Heart right ventricle (tissue), 16 donors: Measurements from ENCODE around the gene FBXO8. TPM values are rescaled to one million over a fixed set of nuclear protein-coding genes. Genes with fewer than 3 reads are reported as not detected.

Experiments used
- ATAC-seq, 8 donors: fragments of 200-7000 bp; cut with Tn5 transposase; one replicate each; pipeline ENCODE4 v1.9.1; 2020; ENCODE audit warnings: mild to moderate bottlenecking in 8 of 8, moderate library complexity in 8 of 8, moderate number of reproducible peaks in 1 of 8
- DNase-seq, 2 donors: peaks; one replicate each; pipeline ENCODE4 v3.0.0-alpha.2; 2020
- H3K27ac ChIP-seq, 10 donors: fragments of 200-600 bp; sonication (generic) in 2 of 10; one replicate each; pipeline versions ENCODE4 v1.5.0 to v1.8.0; 2020 to 2022; ENCODE audit warnings: mild to moderate bottlenecking in 3 of 10
- H3K27me3 ChIP-seq, 7 donors: fragments of 200-600 bp; one replicate each; pipeline ENCODE4 v1.8.0; 2021 to 2022; ENCODE audit warnings: mild to moderate bottlenecking in 2 of 7
- H3K36me3 ChIP-seq, 9 donors: fragments of 200-600 bp; sonication (generic) in 1 of 9; one replicate each; pipeline versions ENCODE4 v1.5.0 to v1.8.0; 2020 to 2022; ENCODE audit warnings: mild to moderate bottlenecking in 2 of 9
- H3K4me1 ChIP-seq, 9 donors: fragments of 200-600 bp; sonication (generic) in 1 of 9; one replicate each; pipeline versions ENCODE4 v1.5.0 to v1.8.0; 2020 to 2022; ENCODE audit warnings: mild to moderate bottlenecking in 4 of 9
- H3K4me3 ChIP-seq, 10 donors: fragments of 200-600 bp; sonication (generic) in 2 of 10; one replicate each; pipeline versions ENCODE4 v1.5.0 to v1.8.0; 2020 to 2022; ENCODE audit warnings: mild to moderate bottlenecking in 7 of 10, moderate library complexity in 2 of 10
- H3K9me3 ChIP-seq, 11 donors: fragments of 200-600 bp in 10 of 11; sonication (generic) in 2 of 11; one replicate each; pipeline versions ENCODE4 v1.5.0 to v1.8.0; 2013 to 2022; ENCODE audit warnings: mild to moderate bottlenecking in 2 of 11, control low read depth in 1 of 11, moderate library complexity in 1 of 11
- WGBS, 2 donors: extraction: QIAGEN DNeasy Blood & Tissue Kit; methylation state at CpG; one replicate each; pipeline ENCODE4 v1.1.7; 2013; ENCODE audit warnings: inconsistent platforms in 1 of 2; 5-methylcytosine and 5-hydroxymethylcytosine counted together
- intact Hi-C, 10 donors: fragments of 100-400 bp; cut with DNase I; formaldehyde crosslinking; loops; one replicate each; pipeline versions ENCODE4 v1.11.1 to v1.14.2; 2022
- polyA plus RNA-seq, 2 donors: library from polyadenylated mRNA; stranded (reverse); fragments of 200-250 nt; gene quantifications; one replicate each; pipeline ENCODE4 v1.2.3, GENCODE V29; 2013
- total RNA-seq, 10 donors: library from RNA; stranded (reverse); fragmentation: NEBNext Ultra II Directional in 3 of 10; extraction: Animal tissue kit (Norgen Biotek cat#: 25700) in 3 of 10; gene quantifications; one replicate each; pipeline versions ENCODE4 v1.2.1 to v1.2.4, GENCODE V29; 2021 to 2023
- TF ChIP-seq, protein P1 (sequence below), 9 donors: fragments of 200-600 bp; sonication (generic) in 2 of 9; IDR thresholded peaks; one replicate each; pipeline versions ENCODE4 v1.5.0 to v1.8.0; 2021 to 2022; ENCODE audit warnings: antibody characterized with exemption in 9 of 9, mild to moderate bottlenecking in 5 of 9, moderate library complexity in 1 of 9
- donor health status: Arrhythmogenic right ventricular cardiomyopathy.
- donor health status: ischemic (EF 13 %, LVEDD 7.1; RV severe dilation, severe dysfunction).
- donor health status: healthy with polysubstance abuse.
- donor health status: DM: no; HTN: yes; CAD: no.
- donor health status: DM: no; HTN: no; CAD: no.
- donor health status: ischemic (EF 25% LVEDD 6.9; RV normal size, moderate dysfunction).
- donor health status: ischemic (EF 25% LVEDD 5.7; RV mildly dilated, moderate dysfunction).
- donor health status: healthy.
- donor health status: DM: yes; HTN: yes; CAD: no.
- donor health status: Ischemic cardiomyopathy.
- donor health status: ischemic (EF 35%, LVEDD 5.7; RV mildly dilated, moderate dysfunction).
- donor health status: nonischemic (EF 11% LVEDD 7.7; RV severe dilation, severe dysfunction).
- donor health status: DM: yes; HTN: yes; CAD: no.
- donor health status: PGD.
- donor health status: ischemic (EF 29% LVEDD 5.4; RV normal size, mild dysfunction).
- donor health status: nonischemic (EF 23%, LVEDD 6.1; RV moderate dilation, normal function).

FBXO8 gene
- total and polyA plus RNA-seq, 12 donors, result 18.3 to 40.0 (median 27.4) TPM

DNA sequence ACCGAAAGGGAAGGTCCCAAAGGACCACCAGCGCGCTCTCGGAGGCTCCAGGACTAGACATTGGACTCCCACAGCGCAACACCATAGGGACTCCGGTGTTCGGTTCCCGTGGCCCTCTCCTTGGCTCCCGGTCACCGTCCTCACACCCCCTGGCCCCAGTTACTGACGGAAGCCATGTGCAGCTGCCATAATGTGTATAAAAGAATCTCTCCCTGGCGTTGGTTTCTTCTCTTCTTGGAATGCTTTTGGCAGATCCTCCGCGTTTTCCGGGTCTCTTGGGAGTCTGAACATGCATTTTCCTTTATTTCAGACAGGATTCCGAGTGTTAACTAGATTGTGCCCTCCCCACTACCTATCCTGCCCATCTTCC is 69.8 kb downstream of the FBXO8 start:
- 10% methylated on average over 16 of the region's 16 CpGs for WGBS, 2 donors
- H3K9me3 ChIP-seq, result no peaks in the 10 kb centered on the region
- TF ChIP-seq, protein P1, sequence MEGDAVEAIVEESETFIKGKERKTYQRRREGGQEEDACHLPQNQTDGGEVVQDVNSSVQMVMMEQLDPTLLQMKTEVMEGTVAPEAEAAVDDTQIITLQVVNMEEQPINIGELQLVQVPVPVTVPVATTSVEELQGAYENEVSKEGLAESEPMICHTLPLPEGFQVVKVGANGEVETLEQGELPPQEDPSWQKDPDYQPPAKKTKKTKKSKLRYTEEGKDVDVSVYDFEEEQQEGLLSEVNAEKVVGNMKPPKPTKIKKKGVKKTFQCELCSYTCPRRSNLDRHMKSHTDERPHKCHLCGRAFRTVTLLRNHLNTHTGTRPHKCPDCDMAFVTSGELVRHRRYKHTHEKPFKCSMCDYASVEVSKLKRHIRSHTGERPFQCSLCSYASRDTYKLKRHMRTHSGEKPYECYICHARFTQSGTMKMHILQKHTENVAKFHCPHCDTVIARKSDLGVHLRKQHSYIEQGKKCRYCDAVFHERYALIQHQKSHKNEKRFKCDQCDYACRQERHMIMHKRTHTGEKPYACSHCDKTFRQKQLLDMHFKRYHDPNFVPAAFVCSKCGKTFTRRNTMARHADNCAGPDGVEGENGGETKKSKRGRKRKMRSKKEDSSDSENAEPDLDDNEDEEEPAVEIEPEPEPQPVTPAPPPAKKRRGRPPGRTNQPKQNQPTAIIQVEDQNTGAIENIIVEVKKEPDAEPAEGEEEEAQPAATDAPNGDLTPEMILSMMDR (IDR thresholded peaks at IDR 0.05), result no peak
- H3K36me3 ChIP-seq, result no peaks in the 10 kb centered on the region
- H3K4me1 ChIP-seq, result peaks cover 4 to 56% (median 33%) of the 10 kb centered on the region in 9 donors
- intact Hi-C loops, result loop anchor here in 1 of 10 donors (10.0 kb wide), 1 partner anchor 689 kb away; no protein-coding TSS in a partner anchor
- DNase-seq, result no peak
- ATAC-seq, result no peak
- peaks cover 0 to 100% (median 89%) of the 10 kb centered on the region in 7 donors for H3K27me3 ChIP-seq
- H3K4me3 ChIP-seq, result peak overlapping the region; percentile 15 to 56 (median 42)
- H3K27ac ChIP-seq, result peak overlapping the region in 1 of 10 donors; percentile 12

DNA sequence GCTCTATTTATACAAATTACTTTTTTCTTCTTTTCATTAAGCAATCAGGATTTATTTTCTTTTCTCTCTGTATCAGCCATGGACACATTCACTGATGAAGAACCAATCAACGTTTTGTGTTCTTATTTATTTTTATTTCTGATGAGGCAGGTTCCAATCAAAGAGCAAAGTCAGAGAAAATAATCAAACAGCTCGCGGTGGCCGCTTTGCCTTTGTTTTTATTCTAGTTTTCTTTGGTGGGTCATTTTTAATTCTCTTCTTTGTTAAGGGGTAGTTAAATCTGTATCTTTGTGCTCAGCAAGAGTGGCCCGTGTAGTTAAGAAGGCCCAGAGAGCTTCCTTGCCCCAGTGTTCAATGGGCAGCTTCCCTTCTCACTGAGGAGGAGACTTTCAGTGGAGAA is 71.4 kb downstream of the FBXO8 start:
- 31 to 35% methylated on average over 5 of the region's 5 CpGs for WGBS, 2 donors
- peaks cover 0 to 100% (median 83%) of the 10 kb centered on the region in 7 donors for H3K27me3 ChIP-seq
- no peak overlapping the region for H3K27ac ChIP-seq
- TF ChIP-seq, protein P1 (IDR thresholded peaks at IDR 0.05), result no peak
- peak overlapping the region in 1 of 10 donors; percentile 6 for H3K4me3 ChIP-seq
- ATAC-seq (no peak), DNase-seq (no peak)
- intact Hi-C loops, result loop anchor here in 1 of 10 donors (10.0 kb wide), 1 partner anchor 687 kb away; no protein-coding TSS in a partner anchor
- peaks cover 2 to 43% (median 22%) of the 10 kb centered on the region in 9 donors for H3K4me1 ChIP-seq
- H3K36me3 ChIP-seq, result no peaks in the 10 kb centered on the region
- no peaks in the 10 kb centered on the region for H3K9me3 ChIP-seq

DNA sequence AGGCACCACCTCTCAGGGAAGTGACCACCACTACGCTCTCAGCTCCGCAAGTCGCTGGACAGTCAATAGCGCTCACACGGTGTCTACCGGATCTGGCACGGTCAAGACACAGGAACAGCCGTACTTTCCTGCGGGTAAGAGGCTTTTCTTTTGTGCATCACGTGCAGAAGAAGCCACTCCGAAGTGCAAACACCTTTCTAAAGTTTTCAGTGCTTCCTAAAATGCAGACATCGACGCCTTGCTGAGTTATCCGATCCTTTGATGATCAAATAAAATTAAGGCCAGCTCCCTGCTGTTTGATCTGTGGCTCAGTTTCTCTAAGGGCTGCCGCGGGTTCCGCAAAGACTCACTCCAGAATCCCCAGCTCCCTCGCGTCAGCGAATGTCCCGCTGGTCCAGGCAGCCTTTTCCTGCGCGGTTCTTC is 71.8 kb downstream of the FBXO8 start:
- TF ChIP-seq, protein P1 (IDR thresholded peaks at IDR 0.05), result no peak
- Histone ChIP-seq H3K27ac (no peak overlapping the region), H3K4me3 (peak overlapping the region in 1 of 10 donors; percentile 6), H3K36me3 (no peaks in the 10 kb centered on the region), H3K27me3 (peaks cover 0 to 100% (median 79%) of the 10 kb centered on the region in 7 donors), H3K4me1 (peaks cover 0 to 40% (median 18%) of the 10 kb centered on the region in 9 donors), H3K9me3 (no peaks in the 10 kb centered on the region)
- intact Hi-C loops, result loop anchor here in 1 of 10 donors (10.0 kb wide), 1 partner anchor 687 kb away; no protein-coding TSS in a partner anchor
- no peak for ATAC-seq
- WGBS, 2 donors, result 23 to 26% methylated on average over 23 of the region's 23 CpGs
- no peak for DNase-seq

DNA sequence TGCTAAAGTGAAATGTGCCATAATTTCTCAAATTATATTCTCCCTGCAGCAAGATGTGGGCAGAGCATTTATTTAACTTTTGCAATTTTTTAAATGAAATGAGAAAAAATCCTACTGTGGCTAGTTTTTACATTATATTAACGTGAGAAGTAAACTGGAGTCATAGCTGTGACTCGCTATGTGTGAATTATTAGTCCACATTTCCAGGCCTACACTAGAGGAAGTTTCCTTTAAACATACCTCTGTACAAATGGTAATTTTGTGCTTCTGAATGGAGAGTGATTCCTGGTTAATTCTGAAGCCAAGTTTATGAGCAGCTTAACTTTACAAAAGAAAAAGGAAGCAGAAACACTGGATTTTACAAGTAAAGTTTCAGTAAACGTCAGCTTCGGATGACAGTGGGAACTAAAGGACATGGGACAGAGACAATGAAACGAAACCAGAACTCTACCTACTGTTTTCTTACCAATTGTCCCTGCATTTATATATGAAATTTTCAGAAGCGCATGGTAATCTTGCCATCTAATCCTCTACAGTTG is 72.4 kb downstream of the FBXO8 start:
- TF ChIP-seq, protein P1 (IDR thresholded peaks at IDR 0.05), result no peak
- 87 to 88% methylated on average over 6 of the region's 6 CpGs for WGBS, 2 donors

More for the DNA sequence above, 72.4 kb downstream of the FBXO8 start:
- no peaks in the 10 kb centered on the region for H3K9me3 ChIP-seq
- peaks cover 0 to 34% (median 15%) of the 10 kb centered on the region in 9 donors for H3K4me1 ChIP-seq
- intact Hi-C loops, result loop anchor here in 1 of 10 donors (10.0 kb wide), 1 partner anchor 686 kb away; no protein-coding TSS in a partner anchor
- H3K4me3 ChIP-seq, result no peak overlapping the region
- no peaks in the 10 kb centered on the region for H3K36me3 ChIP-seq
- no peak for DNase-seq
- H3K27me3 ChIP-seq, result peaks cover 0 to 97% (median 72%) of the 10 kb centered on the region in 7 donors
- ATAC-seq, result no peak
- H3K27ac ChIP-seq, result no peak overlapping the region
